ENCODE results near the gene MRPL16.
A peak's percentile ranks its signal among the peaks of the same experiment; 100 is the strongest.
"Not testable (repeated sequence)": the region's sequence is repeated elsewhere in the genome, so short reads cannot be mapped to it uniquely, and the experiment has no call there.

The MRPL16 gene

GRCh38 chr11:59810911-59811259 lies 307 bp upstream of the MRPL16 start:
- DNase-seq (ENCODE audit: low read depth) = no peak

- no peak for DNase-seq (ENCODE audit: low read depth)
Measured at GRCh38 chr11:59807047-59807610, 3.4 kb downstream of the MRPL16 start.

- DNase-seq (ENCODE audit: low read depth) = no peak
Measured at GRCh38 chr11:59804061-59804460, 6.5 kb downstream of the MRPL16 start.

GRCh38 chr11:59802639-59803176 lies 7.9 kb downstream of the MRPL16 start:
- peak; percentile 14 for DNase-seq (ENCODE audit: low read depth)

GRCh38 chr11:59801981-59802638 lies 8.5 kb downstream of the MRPL16 start:
- DNase-seq (ENCODE audit: low read depth) = no peak

- DNase-seq (ENCODE audit: low read depth) = no peak
Measured at GRCh38 chr11:59801160-59801706, 9.3 kb downstream of the MRPL16 start.

- DNase-seq (ENCODE audit: low read depth) = no peak
Measured at GRCh38 chr11:59800390-59801025, 10.1 kb downstream of the MRPL16 start.

- no peak for DNase-seq (ENCODE audit: low read depth)
Measured at GRCh38 chr11:59794417-59794816, 16.2 kb downstream of the MRPL16 start.

GRCh38 chr11:59792507-59792906 lies 18.1 kb downstream of the MRPL16 start:
- DNase-seq (ENCODE audit: low read depth) = no peak

- no peak for DNase-seq (ENCODE audit: low read depth)
Measured at GRCh38 chr11:59791639-59792038, 18.9 kb downstream of the MRPL16 start.

- DNase-seq (ENCODE audit: low read depth) = no peak
Measured at GRCh38 chr11:59787816-59788215, 22.8 kb downstream of the MRPL16 start.

GRCh38 chr11:59787255-59787588 lies 23.4 kb downstream of the MRPL16 start:
- DNase-seq (ENCODE audit: low read depth) = no peak

- no peak for DNase-seq (ENCODE audit: low read depth)
Measured at GRCh38 chr11:59785818-59786217, 24.8 kb downstream of the MRPL16 start.

- DNase-seq (ENCODE audit: low read depth) = not testable (repeated sequence)
Measured at GRCh38 chr11:59784441-59784840, 26.1 kb downstream of the MRPL16 start.

- no peak for DNase-seq (ENCODE audit: low read depth)
Measured at GRCh38 chr11:59783632-59784090, 26.9 kb downstream of the MRPL16 start.

GRCh38 chr11:59782080-59782479 lies 28.5 kb downstream of the MRPL16 start:
- DNase-seq (ENCODE audit: low read depth) = no peak

- DNase-seq (ENCODE audit: low read depth) = no peak
Measured at GRCh38 chr11:59779487-59779886, 31.1 kb downstream of the MRPL16 start.

- no peak for DNase-seq (ENCODE audit: low read depth)
Measured at GRCh38 chr11:59778122-59778521, 32.5 kb downstream of the MRPL16 start.

GRCh38 chr11:59777104-59777503 lies 33.5 kb downstream of the MRPL16 start:
- no peak for DNase-seq (ENCODE audit: low read depth)

- no peak for DNase-seq (ENCODE audit: low read depth)
Measured at GRCh38 chr11:59776210-59777066, 34.1 kb downstream of the MRPL16 start.

- DNase-seq (ENCODE audit: low read depth) = no peak
Measured at GRCh38 chr11:59773083-59773440, 37.5 kb downstream of the MRPL16 start.

GRCh38 chr11:59771605-59772004 lies 39.0 kb downstream of the MRPL16 start:
- no peak for DNase-seq (ENCODE audit: low read depth)

Measured in activated T-cell treated with anti-CD3 and anti-CD28 coated beads for 1 hour (primary cell).